ENCODE results near the gene TMEM231.
"Not testable (repeated sequence)": the region's sequence is repeated elsewhere in the genome, so short reads cannot be mapped to it uniquely, and the experiment has no call there.

DNA sequence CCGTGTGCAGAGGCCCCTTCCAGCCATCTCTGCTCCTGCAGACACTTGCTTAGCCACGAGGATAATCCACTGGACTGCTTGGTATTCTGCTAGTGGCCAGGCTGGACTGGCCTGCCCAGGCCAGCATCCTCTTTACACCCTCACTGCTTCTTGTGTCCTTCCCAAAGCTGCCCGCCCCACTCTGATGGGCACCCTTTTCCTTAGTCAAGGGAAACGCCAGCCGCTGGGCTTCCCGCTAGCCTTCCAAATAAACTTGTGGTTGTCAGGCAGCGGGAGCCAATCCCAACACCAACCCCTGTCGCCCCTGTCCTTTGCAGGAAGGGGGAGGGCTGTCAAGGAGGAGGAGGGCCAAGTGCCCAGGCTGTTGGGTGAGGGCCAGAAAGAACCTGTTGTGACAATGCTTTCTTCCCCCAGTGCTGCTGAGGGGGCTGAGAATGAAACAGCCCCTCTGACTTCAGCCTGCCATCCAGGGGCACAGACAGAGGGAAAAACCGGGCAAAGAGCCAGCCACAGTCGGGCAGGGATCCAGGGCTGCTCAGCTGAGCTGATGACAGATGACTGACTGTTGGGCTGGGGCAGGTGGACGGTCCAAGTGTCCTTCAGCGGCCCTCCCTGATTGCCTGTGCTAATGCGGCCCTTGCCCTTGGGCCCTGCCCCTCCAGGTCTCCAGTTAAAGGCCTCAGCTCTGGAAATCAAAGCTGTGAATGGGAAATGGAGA lies 57.3 kb downstream of the TMEM231 start:
- not testable (repeated sequence) for TF ChIP-seq POLR2A (IDR thresholded peaks at IDR 0.05; ENCODE audit: low read length); GATA1 (IDR thresholded peaks at IDR 0.05; ENCODE audit: low read depth, low read length)

Data from erythroblast (primary cell).